Endometrium (tissue), 2 donors: ENCODE data around the gene IRF8.
"Not testable (repeated sequence)": the region's sequence is repeated elsewhere in the genome, so short reads cannot be mapped to it uniquely, and the experiment has no call there.

Experiments used
- FAIRE-seq: peaks from 2 replicates; lab custom pipeline; 2012; peaks lifted over from hg19 to GRCh38; lab: Jason Lieb, UNC
- donor health status: control.
- donor health status: control.

IRF8 gene

GRCh38 chr16:85935974-85936760, 37.2 kb downstream of the IRF8 start:
- no peak for FAIRE-seq

- no peak for FAIRE-seq
Measured at GRCh38 chr16:85936816-85937215, 37.9 kb downstream of the IRF8 start.

DNA sequence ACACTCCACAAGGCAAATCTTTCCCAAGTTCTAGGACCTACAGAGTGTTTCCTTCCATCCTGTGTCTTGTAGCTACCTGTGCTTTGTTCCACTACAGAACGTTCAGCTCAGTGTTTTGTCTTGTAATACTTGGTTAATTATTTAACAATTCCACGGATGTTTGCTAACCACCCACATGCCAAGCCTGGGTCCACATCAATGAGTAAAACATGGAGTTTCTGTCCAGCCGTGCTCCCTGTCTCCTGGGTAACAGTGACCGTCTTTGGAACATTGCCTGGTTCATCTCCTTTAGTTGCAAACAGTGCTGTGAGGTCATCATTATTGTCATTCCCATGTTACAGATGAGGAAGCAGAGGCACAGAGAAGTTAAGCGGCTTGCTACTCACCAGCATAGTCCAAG, 41.3 kb downstream of the IRF8 start:
- no peak for FAIRE-seq

GRCh38 chr16:85941863-85942644, 43.1 kb downstream of the IRF8 start:
- no peak for FAIRE-seq

DNA sequence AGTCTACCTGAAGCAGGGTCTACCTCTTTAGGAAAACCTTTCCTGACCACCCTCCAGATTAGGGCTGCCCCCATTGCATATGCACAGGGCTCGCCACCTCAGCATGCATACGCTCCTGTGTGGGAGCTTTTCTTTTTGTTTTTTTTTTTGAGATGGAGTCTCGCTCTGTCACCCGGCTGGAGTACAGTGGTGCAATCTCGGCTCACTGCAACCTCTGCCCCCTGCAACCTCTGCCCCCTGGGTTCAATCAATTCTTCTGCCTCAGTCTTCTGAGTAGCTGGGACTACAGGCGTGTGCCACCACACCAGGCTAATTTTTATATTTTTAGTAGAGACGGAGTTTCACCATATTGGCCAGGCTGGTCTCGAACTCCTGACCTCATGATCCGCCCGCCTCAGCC, 43.7 kb downstream of the IRF8 start:
- FAIRE-seq: not testable (repeated sequence)

DNA sequence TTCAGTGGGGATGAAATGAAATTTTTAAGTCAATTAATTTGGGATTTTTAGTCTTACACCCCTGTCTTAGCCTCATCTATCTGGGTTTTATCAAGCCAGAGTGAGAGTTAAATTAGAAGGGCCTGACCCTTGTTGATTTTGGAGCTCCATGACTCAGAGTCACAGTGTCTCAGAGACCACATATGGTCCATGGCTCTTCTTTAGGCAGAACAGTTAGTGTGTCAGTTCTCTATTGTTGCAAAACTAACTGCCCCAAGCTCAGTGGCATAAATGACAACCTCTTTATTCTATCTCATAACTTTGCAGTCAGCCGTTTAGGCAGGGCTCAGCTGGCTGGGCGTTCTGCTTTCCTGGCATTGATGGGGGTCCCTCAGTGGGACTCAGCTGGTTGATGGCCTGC, 44.7 kb downstream of the IRF8 start:
- FAIRE-seq: no peak

DNA sequence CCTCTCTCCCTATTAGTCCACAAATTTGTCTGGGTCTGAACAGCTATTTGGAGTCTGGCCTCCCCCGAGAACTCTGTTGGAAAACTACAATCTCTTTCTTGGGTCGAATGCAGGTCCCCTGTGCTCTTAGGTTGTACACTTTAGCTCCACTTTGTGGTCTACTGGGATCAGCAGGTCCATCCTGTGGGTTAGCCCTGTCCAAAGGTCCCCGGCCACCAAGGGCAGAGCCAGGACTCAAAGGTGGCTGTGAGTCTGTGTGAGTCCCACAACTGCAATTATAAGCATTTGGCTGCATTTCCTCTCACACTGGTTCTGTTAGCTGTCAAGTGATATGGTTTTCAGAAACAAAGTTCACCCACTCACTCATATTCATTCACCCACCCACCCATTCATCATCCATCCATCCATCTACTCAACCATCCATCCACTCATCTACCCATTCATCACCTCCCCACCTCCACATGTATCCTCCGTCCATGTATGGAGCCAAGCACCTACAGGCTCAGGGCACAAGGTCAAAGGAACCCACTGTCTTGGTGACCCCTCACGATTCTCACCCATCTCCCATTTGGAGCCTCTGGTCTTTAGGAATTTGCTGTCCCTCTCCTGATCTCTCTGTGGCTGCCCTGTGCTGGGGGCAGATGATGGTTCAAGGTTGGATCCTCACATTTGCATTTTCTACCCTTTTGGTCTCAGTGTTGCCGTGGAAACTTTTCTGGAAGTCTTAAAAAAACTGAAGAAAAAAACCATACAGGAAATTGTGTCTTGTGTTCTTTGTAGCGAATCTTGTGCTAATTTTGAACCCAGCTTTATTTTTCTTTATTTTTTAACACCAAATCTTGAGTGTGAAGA, 45.8 kb downstream of the IRF8 start:
- FAIRE-seq: no peak

- no peak for FAIRE-seq
Measured at GRCh38 chr16:85945424-85945751, 46.4 kb downstream of the IRF8 start.

DNA sequence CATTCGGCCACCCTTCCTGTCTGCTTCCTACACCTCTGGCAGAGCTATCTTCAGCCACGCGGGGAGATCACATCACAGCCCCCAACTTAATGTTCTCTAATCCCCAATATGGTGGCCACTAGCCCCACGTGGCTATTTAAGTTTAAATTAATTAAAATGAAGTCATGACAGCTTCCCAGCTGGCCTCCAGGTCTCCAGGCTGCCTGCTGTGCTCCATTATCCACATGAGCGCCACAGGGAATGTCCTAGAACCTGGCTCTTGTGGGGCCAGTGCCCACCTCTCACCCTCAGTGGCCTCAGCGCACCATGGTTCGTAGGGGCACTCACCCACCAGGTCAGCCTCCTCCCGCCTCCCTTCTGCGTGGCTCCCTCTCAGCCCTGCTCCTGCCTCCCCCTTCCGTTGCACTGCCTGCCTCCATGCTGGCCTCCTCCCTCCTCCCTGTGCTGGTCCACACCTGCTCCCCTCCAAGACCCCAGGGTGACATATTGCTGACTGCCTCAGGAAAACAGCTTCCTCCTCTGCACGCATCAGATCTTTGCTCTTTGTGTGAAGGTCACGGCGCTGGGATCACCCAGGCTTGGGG, 47.7 kb downstream of the IRF8 start:
- FAIRE-seq: no peak

DNA sequence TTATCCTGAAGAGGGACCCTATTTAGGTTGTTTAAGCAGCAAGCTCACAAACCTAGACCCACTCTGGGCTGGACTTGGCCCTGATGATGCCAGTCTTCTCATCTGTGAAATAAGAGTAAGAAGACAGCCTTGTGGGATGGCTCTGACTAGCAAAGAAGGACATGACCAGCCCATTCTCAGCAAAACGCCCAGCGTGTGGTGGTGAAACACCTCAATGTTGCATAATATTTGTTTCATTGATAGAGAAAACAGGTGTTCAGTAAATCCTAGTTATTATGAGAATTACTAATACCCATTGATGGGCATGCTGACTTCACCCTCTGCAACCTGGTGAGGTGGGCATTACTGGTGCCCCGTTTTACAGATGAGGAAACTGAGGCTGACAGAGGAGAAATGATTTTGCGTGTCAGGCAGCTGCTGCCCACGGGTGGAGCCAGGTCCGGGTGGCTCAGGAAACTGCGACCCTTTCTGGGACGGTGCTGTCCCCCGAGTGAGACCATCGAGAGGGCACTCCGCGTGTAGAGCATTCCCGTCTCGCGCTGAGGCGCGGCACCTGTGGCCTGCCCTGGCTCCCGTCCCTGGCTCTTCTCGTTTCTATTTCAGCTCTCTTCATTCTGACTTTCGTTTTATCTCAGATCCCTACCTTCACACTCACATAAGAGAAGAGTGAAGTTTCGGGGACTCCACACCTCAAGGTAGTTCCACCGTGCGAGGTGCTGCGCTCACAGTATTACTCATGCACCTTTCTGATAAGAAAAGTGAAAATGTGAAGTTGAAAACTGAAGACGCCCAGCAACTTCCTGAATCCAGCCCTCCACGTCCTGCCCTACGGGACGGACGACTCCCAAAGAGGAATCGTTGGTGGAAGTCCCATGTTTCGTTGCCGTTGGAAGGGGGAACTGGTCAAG, 48.5 kb downstream of the IRF8 start:
- no peak for FAIRE-seq

DNA sequence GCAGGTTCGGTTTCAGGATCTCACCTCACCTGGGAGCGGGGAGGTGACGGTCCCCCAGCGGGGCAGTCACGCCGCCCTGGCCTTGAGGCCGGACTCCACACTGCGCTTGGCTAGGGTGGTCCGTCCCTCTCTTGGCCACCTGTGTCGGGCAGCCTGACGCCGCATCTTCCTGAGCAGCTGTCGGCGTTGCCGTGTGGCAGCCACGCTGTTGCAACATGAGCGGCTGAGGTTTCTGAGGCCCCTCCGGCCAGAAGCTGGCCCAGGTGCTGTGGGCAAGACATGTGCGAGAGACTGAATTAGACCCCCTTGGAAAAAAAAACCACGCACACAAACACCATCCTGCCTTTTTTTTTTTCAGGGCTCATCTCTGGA, 49.2 kb downstream of the IRF8 start:
- FAIRE-seq: no peak

DNA sequence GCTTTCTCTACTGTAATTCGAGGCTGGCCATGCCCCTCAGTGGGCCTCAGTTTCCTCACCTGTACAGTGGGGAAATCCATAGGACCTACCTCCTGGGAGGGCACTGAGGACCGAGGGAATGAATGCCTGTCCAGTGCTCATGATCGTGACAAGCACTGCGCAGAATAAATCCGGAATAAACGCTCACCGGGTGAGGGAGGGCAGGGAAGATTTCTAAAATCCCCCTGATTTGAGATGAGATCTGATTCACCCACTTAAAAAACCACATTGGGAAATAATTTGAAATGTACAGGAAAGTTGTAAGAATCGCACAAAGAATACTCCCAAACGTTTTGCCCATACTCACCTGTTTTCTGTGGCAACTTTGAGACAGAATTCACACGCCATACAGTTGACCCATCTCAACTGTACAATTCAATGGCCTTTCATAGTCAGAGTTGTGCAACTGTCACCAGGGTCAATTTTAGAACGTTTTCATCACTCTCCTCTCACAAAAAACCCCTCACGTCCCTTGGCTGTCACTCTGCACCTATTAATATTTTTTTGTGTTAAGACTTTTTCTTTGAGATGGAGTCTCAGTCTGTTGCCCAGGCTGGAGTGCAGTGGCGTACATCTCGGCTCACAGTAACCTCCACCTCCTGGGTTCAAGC, 49.8 kb downstream of the IRF8 start:
- no peak for FAIRE-seq

- FAIRE-seq: no peak
Measured at GRCh38 chr16:85950136-85950918, 51.4 kb downstream of the IRF8 start.

GRCh38 chr16:85952197-85952596, 53.2 kb downstream of the IRF8 start:
- FAIRE-seq: no peak

GRCh38 chr16:85952811-85953210, 53.8 kb downstream of the IRF8 start:
- FAIRE-seq: no peak

DNA sequence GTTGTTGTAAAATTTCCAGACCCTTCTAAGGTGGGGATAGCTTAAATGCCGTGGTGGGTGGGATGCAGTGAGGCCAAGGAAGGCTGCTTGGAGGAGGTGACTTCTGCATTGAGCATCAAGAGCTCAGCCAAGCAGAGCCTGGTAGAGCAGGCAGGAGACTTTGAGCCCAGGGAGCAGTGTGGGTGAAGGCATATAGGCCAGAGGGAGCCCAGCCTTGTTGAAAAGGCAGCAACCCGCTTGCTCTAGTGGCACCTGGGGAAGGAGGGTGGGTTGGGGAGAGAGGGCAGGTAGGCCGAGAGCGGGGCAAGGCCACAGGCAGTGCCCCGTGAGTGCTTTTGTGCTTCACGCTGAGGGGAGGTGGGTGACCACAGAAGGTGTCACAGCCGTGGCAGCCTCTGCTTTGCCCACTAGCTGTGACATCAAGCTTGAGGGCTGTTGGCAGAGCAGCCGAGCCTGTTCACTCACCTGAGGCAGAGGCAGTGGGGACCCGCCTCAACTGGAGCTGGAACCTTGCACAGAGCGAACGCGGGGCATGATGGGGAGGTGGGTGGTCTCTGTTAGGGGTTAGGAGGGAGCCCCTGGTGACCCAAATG, 56.1 kb downstream of the IRF8 start:
- FAIRE-seq: no peak

DNA sequence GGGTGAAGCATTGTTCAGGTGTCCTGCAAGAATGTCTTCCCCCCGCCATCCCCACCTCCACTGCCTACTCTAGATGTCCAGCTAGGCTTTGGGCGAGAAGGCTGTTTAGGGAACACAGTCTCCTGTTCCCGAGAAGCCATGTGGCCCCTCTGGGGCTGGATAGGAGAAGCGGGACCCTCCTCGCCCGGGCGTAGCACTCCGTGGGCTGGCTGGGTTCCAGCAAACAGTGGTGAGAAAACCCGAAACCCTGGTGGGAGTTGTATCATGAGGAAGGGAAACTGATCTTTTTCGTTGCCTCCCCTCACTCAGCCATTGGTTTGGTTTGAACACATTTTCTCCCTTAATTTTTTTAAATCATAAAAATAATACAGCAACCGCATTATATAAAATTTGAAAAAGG, 56.6 kb downstream of the IRF8 start:
- FAIRE-seq: no peak

DNA sequence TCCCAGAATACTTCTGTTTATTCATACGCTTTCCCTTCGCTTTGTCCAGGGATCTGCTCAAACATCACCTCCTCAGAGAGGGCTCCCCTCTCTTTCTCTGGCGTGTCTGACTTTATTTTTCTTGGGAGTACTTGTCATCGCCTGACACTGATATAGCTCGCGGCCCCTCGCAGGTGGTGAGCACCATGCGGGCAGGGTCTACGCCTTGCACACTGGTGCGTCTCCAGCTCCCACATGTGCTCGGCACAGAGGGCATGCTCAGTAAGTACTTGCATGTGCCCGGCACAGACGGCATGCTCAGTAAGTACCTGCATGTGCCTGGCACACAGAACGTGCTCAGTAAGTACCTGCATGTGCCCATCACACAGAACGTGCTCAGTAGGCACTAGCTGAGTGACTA, 57.5 kb downstream of the IRF8 start:
- FAIRE-seq: no peak

DNA sequence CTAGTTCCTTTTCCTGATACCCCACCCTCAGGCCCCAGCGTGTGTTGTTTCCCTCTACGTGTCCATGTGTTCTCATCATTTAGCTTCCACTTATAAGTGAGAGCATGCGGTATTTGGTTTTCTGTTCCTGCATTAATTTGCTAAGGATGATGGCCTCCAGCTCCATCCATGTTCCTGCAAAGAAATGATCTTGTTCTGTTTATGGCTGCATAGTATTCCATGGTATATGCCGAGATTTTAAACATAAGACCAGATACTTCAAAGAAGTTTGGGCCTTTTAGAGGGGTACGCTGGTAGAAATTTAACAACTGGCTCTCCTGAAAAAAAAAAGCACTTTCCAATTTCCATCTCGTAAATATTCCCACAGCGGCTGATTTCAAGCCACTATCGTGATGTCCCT, 59.8 kb downstream of the IRF8 start:
- FAIRE-seq: no peak

DNA sequence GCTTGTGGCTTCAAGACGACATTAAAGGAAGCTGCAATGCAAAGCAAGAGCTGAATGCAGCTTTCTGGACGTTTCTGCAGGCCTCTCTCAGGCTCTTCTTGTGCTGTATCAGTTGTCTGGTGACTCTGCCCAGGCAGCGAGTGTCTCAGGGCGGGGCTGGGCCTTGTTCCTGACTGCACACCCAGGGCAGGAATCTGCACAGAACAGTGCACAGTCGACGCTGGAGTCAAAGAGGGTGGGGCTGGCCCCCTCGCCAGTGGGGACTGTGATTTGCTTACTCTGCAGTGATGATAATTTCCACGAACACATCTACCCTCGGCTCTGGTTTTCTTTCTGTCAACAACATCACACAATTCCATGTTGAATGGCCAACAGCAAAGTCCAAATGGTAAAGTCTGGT, 60.7 kb downstream of the IRF8 start:
- no peak for FAIRE-seq
